ENCODE data around the gene SLC7A1. TPM values are rescaled to one million over a fixed set of nuclear protein-coding genes. Genes with fewer than 3 reads are reported as not detected.

The SLC7A1 gene
- total RNA-seq, 1 experiment from 2014 or later: 62.8 TPM

- Histone ChIP-seq H3K4me1 (replicated peaks; ENCODE audit: insufficient read depth) (no peaks in the 10 kb centered on the region), H3K27me3 (ENCODE audit: insufficient read depth, low read depth) (no peaks in the 10 kb centered on the region), H3K79me2 (ENCODE audit: low read depth) (peaks cover 100% of the 10 kb centered on the region), H3K4me3 (no peak overlapping the region), H4K20me1 (ENCODE audit: insufficient read depth) (peaks cover 100% of the 10 kb centered on the region), H3K9me2 (ENCODE audit: insufficient read depth) (no peaks in the 10 kb centered on the region), H3K4me2 (no peak overlapping the region), H3K36me3 (ENCODE audit: low read depth) (0 out of 2 replicates have a peak, but pooled peaks cover 4% of the 10 kb centered on the region), H3F3A (ENCODE audit: insufficient read depth, low read depth) (no peaks in the 10 kb centered on the region), H2AFZ (no peak overlapping the region), H3K9me3 (ENCODE audit: insufficient read depth, low read depth) (no peaks in the 10 kb centered on the region), H3K27ac (no peak overlapping the region)
- BruUV-seq (replicated peaks): no TSS peak
- POLR2A ChIA-PET (ENCODE audit: unreplicated experiment): no interaction called here
- CTCF ChIA-PET: no interaction called here
- intact Hi-C loops (cut with micrococcal nuclease; ENCODE audit: unreplicated experiment): no loop called here
- TF ChIP-seq EZH2 (IDR thresholded peaks at IDR 0.05; ENCODE audit: low read depth): no peak
- no peak for TF ChIP-seq CTCF (conservative IDR thresholded peaks at IDR 0.05)
- no peak for DNase-seq
Observed at GRCh38 chr13:29572575-29572974, 22.9 kb downstream of the SLC7A1 start.

GRCh38 chr13:29571876-29572570 lies 23.5 kb downstream of the SLC7A1 start:
- Histone ChIP-seq H3K4me1 (replicated peaks; ENCODE audit: insufficient read depth) (no peaks in the 10 kb centered on the region), H3K4me2 (no peak overlapping the region), H4K20me1 (ENCODE audit: insufficient read depth) (peaks cover 100% of the 10 kb centered on the region), H3K27me3 (ENCODE audit: insufficient read depth, low read depth) (no peaks in the 10 kb centered on the region), H3K27ac (no peak overlapping the region), H2AFZ (no peak overlapping the region), H3K79me2 (ENCODE audit: low read depth) (peaks cover 100% of the 10 kb centered on the region), H3K9me2 (ENCODE audit: insufficient read depth) (no peaks in the 10 kb centered on the region), H3K9me3 (ENCODE audit: insufficient read depth, low read depth) (no peaks in the 10 kb centered on the region), H3K36me3 (ENCODE audit: low read depth) (0 out of 2 replicates have a peak, but pooled peaks cover 4% of the 10 kb centered on the region), H3F3A (ENCODE audit: insufficient read depth, low read depth) (no peaks in the 10 kb centered on the region), H3K4me3 (no peak overlapping the region)
- CTCF ChIA-PET: no interaction called here
- intact Hi-C loops (cut with micrococcal nuclease; ENCODE audit: unreplicated experiment): no loop called here
- DNase-seq: no peak
- no TSS peak for BruUV-seq (replicated peaks)
- POLR2A ChIA-PET (ENCODE audit: unreplicated experiment): no interaction called here
- TF ChIP-seq EZH2 (IDR thresholded peaks at IDR 0.05; ENCODE audit: low read depth): no peak
- no peak for TF ChIP-seq CTCF (conservative IDR thresholded peaks at IDR 0.05)

GRCh38 chr13:29570051-29570654 lies 25.3 kb downstream of the SLC7A1 start:
- CTCF ChIA-PET: no interaction called here
- intact Hi-C loops (cut with micrococcal nuclease; ENCODE audit: unreplicated experiment): no loop called here
- no peak for DNase-seq
- H3K9me2 ChIP-seq (ENCODE audit: insufficient read depth): no peaks in the 10 kb centered on the region
- no peaks in the 10 kb centered on the region for H3K9me3 ChIP-seq (ENCODE audit: insufficient read depth, low read depth)
- H3K4me2 ChIP-seq: no peak overlapping the region
- 0 out of 2 replicates have a peak, but pooled peaks cover 5% of the 10 kb centered on the region for H3K36me3 ChIP-seq (ENCODE audit: low read depth)
- BruUV-seq (replicated peaks): no TSS peak
- no peaks in the 10 kb centered on the region for H3K27me3 ChIP-seq (ENCODE audit: insufficient read depth, low read depth)
- peaks cover under 1% of the 10 kb centered on the region; the same call in 1 of the 2 replicates for H3F3A ChIP-seq (ENCODE audit: insufficient read depth, low read depth)
- peaks cover 100% of the 10 kb centered on the region for H3K79me2 ChIP-seq (ENCODE audit: low read depth)
- no peaks in the 10 kb centered on the region for H3K4me1 ChIP-seq (replicated peaks; ENCODE audit: insufficient read depth)
- no peak overlapping the region for H3K27ac ChIP-seq
- H3K4me3 ChIP-seq: no peak overlapping the region
- H4K20me1 ChIP-seq (ENCODE audit: insufficient read depth): peaks cover 100% of the 10 kb centered on the region
- POLR2A ChIA-PET (ENCODE audit: unreplicated experiment): no interaction called here
- TF ChIP-seq CTCF (conservative IDR thresholded peaks at IDR 0.05) (no peak), EZH2 (IDR thresholded peaks at IDR 0.05; ENCODE audit: low read depth) (no peak)
- no peak overlapping the region for H2AFZ ChIP-seq
